ENCODE results near the gene IRX6.

- TF ChIP-seq SP1 (IDR thresholded peaks at IDR 0.05) (no peak), BHLHE40 (IDR thresholded peaks at IDR 0.05; ENCODE audit: borderline replicate concordance) (no peak), HDGF (IDR thresholded peaks at IDR 0.05; ENCODE audit: borderline replicate concordance) (no peak)
These were observed 1.6 kb downstream of the IRX6 start for GRCh38 chr16:55325458-55326109.
